GM08714 (cell line): ENCODE data around the gene EFEMP2.

Experiments used
- H3K4me3 ChIP-seq: fragments of 200-500 bp; sonication (Bioruptor generic); 2 replicates; pipeline ENCODE4 v1.5.1; 2014; ENCODE audit warnings: mild to moderate bottlenecking, low read length, inconsistent platforms
- ZNF274 ChIP-seq: IDR thresholded peaks from 2 replicates; pipeline ENCODE4 v1.6.1; 2012; ENCODE audit warnings: mild to moderate bottlenecking, low read depth, low read length

The EFEMP2 gene

DNA sequence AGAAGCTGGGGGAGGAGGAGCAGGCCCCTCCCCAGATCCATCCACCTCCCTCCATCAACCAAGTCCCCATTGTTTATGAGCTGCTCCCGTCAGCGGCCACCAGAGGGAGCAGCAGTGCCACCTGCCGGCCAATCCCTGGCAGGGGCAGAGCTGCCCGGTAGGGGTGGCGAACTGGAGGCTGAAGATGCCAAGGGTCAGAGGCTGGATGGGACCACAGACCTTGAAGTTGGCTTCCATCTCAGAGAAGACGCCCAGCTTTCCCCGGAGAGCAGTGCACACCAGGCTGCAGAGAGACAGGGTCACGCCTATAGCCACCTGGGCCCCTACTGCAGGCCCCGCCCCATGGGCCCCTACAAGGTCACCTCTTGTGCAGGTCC is 12.1 kb upstream of the EFEMP2 start:
- no peak overlapping the region for H3K4me3 ChIP-seq
- TF ChIP-seq ZNF274 = no peak

DNA sequence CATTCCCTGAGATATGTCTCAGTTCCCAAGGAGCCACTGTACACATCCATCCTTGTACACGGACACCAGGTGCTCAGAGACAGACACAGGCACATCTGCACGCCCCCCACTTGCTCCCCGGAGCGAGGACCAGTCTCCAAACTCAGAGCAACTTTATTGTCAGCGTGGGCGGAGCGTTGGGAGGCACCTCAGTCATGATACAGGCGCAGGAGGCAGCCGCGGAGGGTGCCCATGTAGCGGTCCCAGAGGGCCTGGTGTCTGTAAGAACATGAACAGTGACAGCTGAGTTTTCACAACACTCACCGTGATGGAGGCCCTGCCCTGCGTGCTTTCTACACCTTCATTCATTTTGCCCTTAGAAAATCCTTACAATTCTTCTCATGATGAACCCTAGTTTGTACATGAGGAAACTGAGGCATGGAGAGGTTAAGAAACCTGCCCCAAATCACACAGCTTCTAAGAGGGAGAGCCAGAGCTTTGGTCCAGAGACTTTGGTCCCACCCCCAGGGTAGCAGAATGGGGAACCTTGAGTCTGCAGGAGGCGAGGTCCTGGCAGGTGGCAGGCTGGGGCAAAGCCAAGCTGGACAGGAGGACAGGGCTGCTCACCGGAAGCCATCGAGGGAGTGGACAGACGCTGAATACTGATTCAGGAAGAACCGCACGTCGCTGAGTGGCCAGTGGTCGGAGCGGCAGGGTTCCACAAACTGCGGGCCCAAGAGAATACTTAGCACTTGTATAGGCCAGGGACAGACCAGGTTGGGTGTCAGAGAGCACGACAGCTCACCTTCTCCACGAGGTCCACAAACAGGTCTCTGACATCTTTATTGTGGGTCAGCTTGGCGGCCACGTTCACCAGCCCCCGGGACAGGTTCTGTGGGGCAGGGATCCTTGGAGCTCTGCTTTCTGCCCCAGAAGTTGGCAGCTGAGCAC is 11.5 kb upstream of the EFEMP2 start:
- no peak overlapping the region for H3K4me3 ChIP-seq
- no peak for TF ChIP-seq ZNF274

DNA sequence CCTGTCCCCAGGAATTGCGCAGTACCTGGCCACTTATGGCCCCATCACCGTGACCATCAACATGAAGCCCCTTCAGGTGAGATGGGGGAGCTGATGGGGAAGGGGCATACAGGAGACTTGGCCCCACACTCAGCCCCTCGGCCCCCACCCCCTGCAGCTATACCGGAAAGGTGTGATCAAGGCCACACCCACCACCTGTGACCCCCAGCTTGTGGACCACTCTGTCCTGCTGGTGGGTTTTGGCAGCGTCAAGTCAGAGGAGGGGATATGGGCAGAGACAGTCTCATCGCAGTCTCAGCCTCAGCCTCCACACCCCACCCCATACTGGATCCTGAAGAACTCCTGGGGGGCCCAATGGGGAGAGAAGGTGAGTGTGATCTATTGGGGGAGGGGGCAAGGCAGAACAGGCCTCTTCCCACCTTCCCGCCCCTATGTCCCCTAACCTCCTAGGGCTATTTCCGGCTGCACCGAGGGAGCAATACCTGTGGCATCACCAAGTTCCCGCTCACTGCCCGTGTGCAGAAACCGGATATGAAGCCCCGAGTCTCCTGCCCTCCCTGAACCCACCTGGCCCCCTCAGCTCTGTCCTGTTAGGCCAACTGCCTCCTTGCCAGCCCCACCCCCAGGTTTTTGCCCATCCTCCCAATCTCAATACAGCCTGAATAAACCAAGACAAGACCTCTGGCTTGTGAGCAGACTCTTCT is 10.6 kb upstream of the EFEMP2 start:
- TF ChIP-seq ZNF274 = no peak
- H3K4me3 ChIP-seq = no peak overlapping the region

DNA sequence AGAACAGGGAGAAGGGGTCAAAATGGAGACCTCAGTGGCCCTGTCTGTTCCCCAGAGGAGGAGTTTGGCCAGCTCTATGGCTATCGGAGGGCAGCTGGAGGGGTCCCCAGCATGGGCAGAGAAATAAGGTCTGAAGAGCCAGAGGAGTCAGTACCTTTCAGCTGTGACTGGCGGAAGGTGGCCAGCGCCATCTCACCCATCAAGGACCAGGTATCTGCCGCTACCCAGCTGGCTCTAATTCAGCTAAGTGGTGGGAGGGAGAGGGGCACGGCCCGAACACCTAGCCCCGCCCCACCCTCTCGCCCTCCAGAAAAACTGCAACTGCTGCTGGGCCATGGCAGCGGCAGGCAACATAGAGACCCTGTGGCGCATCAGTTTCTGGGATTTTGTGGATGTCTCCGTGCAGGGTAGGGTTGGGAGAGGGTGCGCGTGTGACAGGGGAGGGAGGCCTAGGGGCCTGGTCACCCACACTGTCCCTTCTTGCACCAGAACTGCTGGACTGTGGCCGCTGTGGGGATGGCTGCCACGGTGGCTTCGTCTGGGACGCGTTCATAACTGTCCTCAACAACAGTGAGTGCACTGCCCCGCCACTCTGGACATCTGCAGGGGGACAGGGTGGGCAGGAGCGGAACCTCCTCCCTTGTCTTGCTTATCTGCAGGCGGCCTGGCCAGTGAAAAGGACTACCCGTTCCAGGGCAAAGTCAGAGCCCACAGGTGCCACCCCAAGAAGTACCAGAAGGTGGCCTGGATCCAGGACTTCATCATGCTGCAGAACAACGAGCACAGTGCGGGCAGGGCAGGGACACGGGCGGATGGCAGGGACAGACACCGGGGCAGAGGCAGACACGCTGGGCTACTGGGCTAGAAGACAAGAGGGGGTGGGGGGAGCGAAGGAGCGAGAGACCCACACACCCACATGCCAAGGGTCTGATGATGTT is 9.8 kb upstream of the EFEMP2 start:
- no peak overlapping the region for H3K4me3 ChIP-seq
- TF ChIP-seq ZNF274 = no peak

DNA sequence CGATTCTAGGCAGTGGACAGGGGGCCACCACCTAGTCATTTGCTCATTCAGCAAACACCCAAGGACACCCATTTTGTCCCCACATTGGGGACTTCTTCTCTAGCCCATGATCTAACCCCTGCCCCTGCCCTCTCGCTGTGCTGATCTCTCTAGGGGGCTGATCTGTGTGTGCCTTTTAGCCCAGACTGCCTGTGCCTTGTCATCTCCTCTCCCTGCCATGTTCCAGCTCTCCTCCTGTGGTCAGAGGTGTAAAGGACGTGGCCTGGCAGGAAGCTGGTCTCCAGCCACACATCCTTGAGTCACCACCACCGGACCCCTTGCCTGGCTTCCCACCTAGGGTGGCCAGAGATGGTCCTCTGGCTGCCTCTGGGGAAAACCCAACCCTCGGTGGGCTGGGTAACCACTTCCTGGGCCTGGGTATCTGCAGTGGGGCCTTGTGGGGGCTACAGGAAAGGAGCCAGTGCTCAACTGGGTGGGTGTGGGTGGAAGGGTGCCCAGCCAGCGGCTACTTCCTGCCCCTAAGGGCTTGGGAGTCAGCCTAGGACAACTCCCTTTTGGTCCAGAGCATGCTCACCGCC is 8.3 kb upstream of the EFEMP2 start:
- no peak overlapping the region for H3K4me3 ChIP-seq
- no peak for TF ChIP-seq ZNF274

DNA sequence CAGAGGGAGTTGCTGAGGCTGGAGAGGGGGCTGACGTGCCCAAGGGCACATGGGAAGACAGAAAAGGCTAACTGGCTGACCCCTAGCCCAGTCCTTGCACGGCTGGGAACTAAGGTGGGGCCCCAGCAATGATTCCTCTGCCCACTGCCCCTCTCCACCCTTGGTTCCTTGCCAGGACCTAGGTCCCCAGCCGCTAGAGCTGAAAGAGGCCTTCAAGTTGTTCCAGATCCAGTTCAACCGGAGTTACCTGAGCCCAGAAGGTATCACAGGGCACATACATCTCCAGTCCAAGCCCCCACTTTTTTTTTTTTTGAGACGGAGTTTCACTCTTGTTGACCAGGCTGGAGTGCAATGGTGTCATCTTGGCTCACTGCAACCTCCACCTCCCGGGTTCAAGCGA is 7.4 kb upstream of the EFEMP2 start:
- TF ChIP-seq ZNF274 = no peak
- no peak overlapping the region for H3K4me3 ChIP-seq

DNA sequence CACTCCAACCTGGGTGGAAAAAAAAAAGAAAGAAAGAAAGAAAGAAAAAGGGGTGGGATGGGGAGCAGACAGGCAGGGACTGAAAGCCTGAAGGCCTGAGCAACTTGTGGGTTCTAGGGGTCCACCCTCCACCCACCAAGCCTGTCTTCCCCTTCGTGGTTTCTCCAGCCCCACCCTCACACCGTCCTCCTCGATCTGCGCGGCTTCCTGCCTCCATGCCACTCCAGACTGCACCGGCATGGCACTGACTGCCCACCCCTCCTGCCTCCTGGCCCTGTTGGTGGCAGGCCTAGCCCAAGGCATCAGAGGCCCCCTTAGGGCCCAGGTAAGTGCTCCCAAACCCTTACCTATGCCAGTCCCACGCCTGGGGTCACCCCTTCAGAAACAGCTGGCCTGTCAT is 7.0 kb upstream of the EFEMP2 start, which contains the start of gene CTSW:
Gene CTSW, plus strand, starts transcription at position 221 of the 400 bp plus-strand sequence. Its CDS starts 18 bp downstream, at position 239.
- H3K4me3 ChIP-seq = no peak within 1 kb of the TSS
- no peak for TF ChIP-seq ZNF274

DNA sequence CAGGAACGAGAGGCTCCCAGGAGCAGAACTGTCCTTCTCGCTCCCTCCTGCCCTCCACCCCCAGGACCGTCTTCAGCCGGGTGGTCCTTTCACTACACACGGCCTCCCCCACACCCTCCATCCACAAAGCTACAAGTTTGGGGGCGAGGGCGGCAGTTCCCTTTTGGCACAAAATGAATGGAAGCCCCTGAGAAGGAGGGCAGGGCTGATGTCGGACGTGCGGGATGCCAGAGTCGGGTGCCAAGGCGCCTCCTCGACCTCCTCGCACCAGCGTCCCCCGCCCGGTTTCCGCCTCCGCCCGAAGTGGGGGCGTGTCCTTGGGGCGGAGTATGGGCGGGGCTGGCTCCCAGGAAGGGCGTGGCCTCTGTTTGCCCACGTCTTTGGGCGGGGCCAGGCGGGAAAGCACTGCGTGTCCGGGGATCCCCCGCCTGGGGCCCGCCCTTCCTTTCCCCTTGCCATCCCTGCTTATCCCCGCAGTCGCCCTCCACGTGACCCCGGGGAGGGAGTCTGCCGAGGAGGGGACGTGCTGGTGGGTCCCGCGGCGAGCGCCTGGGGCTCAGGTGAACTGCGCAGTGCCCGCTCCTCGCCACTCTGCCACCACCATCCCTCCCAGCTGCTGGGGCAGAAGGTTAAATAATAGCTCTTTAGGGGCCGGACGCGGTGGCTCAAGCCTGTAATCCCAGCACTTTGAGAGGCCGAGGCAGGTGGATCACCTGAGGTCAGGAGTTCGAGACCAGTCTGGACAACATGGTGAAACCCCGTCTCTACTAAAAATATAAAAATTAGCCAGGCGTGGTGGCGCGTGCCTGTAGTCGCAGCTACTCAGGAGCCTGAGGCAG is 937 bp upstream of the EFEMP2 start:
- no peak for TF ChIP-seq ZNF274
- peak overlapping the region; percentile 39; the same call in 1 of the 2 replicates for H3K4me3 ChIP-seq

DNA sequence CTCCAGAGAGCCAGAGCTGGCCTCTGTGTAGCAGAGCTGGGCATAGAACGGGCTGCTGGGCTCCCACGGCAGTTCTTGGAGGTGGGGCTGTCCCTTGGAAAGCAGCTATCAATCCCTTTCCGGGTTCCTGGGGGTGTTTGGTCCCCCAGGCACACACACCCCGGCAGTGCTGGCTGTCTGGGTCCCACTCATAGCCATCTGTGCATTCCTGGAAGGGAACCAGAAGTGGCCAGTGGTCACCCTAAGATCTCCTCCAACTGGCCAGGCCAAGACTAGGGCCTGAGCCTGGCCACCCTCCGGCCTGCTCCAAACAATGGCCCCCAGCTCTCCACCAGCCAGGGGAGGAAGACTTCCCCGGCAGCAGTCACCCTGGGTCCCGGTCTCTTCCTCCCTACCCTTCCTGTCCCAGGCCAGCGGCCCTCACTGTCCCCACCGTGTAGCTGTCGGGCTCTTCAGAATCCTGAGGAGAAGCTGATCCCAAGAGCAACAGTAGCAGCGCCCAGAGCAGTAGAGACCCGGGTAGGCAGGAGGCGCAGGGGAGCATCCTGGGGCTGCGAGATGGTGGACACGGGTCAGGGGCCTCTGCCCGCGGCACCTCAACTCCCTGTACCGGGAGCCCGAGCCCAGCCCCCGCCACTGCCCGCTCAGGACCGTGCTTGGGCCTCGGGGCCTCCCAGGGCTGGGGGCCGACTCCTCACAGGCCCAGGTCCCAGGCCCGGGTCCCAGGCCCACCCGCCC is 620 bp downstream of the EFEMP2 start:
- H3K4me3 ChIP-seq = no peak overlapping the region
- no peak for TF ChIP-seq ZNF274

DNA sequence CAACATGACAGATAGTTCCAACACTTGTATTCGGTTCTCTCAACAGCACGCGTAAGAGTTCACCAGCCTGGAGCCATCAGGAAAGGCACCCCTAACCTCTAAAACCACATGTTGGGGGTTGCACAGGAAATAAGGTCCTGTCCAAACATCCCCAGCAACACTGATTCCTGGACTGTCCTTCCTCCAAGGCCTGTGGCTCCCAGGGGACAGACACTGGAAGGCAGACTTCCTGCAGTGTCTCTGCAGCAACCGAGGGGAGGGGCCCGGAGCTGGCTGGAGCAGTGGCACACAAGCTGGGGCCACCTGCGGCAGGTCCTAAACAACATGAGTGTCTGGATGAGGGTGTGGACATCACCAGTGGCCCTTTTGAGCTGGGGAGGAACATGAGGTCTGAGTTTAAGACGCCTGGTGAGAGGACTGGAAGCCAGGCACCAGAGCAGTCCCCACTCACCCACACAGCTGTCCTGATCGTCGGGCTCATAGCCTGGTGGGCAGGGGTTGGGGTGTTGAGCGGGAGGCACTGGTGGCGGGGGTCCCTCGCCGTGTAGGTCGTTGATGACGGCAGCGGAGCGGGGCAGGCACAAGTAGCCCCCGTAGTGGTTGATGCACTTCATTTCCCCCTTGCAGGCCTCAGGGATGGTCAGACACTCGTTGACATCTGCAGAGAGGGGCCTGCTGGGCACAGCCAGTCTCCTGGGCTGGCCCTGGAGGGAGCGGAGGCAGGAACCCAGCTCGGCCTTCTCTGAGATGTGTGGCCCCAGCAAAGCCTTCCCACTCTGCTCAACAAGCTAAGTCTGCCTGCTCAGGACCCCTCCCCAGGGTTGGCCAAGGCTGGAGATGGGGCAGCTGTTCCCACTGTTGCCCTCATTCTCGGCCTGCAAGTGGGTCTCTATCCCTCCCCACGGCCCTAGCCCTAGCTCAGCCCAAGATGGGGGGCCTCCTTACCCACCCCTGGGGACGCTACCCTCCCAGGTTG is 1.6 kb downstream of the EFEMP2 start:
- no peak for TF ChIP-seq ZNF274
- no peak overlapping the region for H3K4me3 ChIP-seq

DNA sequence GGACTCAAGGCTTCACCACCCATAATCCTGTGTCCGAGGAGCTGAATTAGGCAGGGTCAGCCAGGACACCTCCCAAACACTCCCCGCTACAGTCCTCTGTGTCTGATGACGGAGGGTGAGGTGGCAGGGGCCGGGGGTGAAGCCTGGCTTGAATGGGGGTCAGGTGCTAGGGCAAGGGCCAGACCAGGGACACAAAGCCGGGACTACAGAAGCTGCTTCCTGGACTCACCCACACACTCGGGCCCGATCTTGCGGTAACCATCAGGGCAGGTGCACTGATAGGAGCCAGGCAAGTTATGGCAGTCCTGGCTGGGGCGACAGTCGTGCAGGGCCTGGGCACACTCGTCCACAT is 2.3 kb downstream of the EFEMP2 start:
- no peak overlapping the region for H3K4me3 ChIP-seq
- no peak for TF ChIP-seq ZNF274
